Neural progenitor cell (in vitro differentiated cells): ENCODE data around the gene RPTOR. TPM values are rescaled to one million over a fixed set of nuclear protein-coding genes. Genes with fewer than 3 reads are reported as not detected.

ENCODE experiments used
- DNase-seq: peaks from one replicate; pipeline ENCODE4 v3.0.0-alpha.2; 2016; ENCODE audit warnings: low spot score
- H2AFZ ChIP-seq: fragments of 200-600 bp; sonication (generic); replicated peaks from 2 replicates; pipeline ENCODE4 v1.6.1; 2016; ENCODE audit warnings: antibody characterized with exemption
- H3F3A ChIP-seq: fragments of 200-600 bp; sonication (generic); 2 replicates; pipeline ENCODE4 v1.6.1; 2016; ENCODE audit warnings: antibody characterized with exemption, low read depth
- H3K27ac ChIP-seq: fragments of 200-600 bp; sonication (generic); 2 replicates; pipeline ENCODE4 v1.5.1; 2016; ENCODE audit warnings: mild to moderate bottlenecking
- H3K27me3 ChIP-seq: fragments of 200-600 bp; sonication (generic); 2 replicates; pipeline ENCODE4 v1.6.1; 2016; ENCODE audit warnings: mild to moderate bottlenecking, moderate library complexity
- H3K36me3 ChIP-seq: fragments of 200-600 bp; sonication (generic); 2 replicates; pipeline ENCODE4 v1.5.1; 2016
- H3K4me1 ChIP-seq: fragments of 200-600 bp; sonication (generic); 2 replicates; pipeline ENCODE4 v1.6.1; 2016; ENCODE audit warnings: mixed run types
- H3K4me2 ChIP-seq: fragments of 200-600 bp; sonication (generic); 2 replicates; pipeline ENCODE4 v1.6.1; 2016
- H3K4me3 ChIP-seq: fragments of 200-600 bp; sonication (generic); 2 replicates; pipeline ENCODE4 v1.5.1; 2016
- H3K79me2 ChIP-seq: fragments of 200-600 bp; sonication (generic); 2 replicates; pipeline ENCODE4 v1.6.1; 2016; ENCODE audit warnings: low read depth
- H3K9ac ChIP-seq: fragments of 200-600 bp; sonication (generic); 2 replicates; pipeline ENCODE4 v1.6.1; 2016
- H3K9me3 ChIP-seq: fragments of 200-600 bp; sonication (generic); 2 replicates; pipeline ENCODE4 v1.5.1; 2016; ENCODE audit warnings: low read depth
- H4K20me1 ChIP-seq: fragments of 200-600 bp; sonication (generic); 2 replicates; pipeline ENCODE4 v1.6.1; 2016; ENCODE audit warnings: low read depth
- H3K27ac Mint-ChIP-seq: 3 replicates; pipeline ENCODE4 v1.8.0; 2021; ENCODE audit warnings: mixed read lengths
- H3K27me3 Mint-ChIP-seq: 2 replicates; pipeline ENCODE4 v1.8.0; 2022; ENCODE audit warnings: low read depth, mild to moderate bottlenecking, inconsistent platforms, moderate library complexity, mixed read lengths; ENCODE audit not compliant: insufficient read depth
- H3K36me3 Mint-ChIP-seq: 3 replicates; pipeline ENCODE4 v1.8.0; 2021; ENCODE audit warnings: mixed read lengths
- H3K4me1 Mint-ChIP-seq: 3 replicates; pipeline ENCODE4 v1.8.0; 2021; ENCODE audit warnings: mixed read lengths
- H3K4me3 Mint-ChIP-seq: 3 replicates; pipeline ENCODE4 v1.8.0; 2021; ENCODE audit warnings: mild to moderate bottlenecking, moderate library complexity, mixed read lengths
- H3K9me3 Mint-ChIP-seq: 3 replicates; pipeline ENCODE4 v1.8.0; 2020; ENCODE audit warnings: mixed read lengths
- EZH2 ChIP-seq: fragments of 200-600 bp; sonication (generic); IDR thresholded peaks from 2 replicates; pipeline ENCODE4 v1.6.1; 2017; ENCODE audit warnings: antibody characterized with exemption, mild to moderate bottlenecking, moderate library complexity
- EZH2phosphoT487 ChIP-seq: fragments of 200-600 bp; sonication (generic); IDR thresholded peaks from 2 replicates; pipeline ENCODE4 v1.6.1; 2017; ENCODE audit warnings: antibody characterized with exemption
- total RNA-seq: library from RNA; depleted of rRNA; stranded (reverse); fragments of >200 nt; gene quantifications from 2 replicates; pipeline ENCODE4 v1.2.3, GENCODE V29; 2015; ENCODE audit warnings: low replicate concordance
- TF ChIP-seq, protein P1 (sequence below): fragments of 200-600 bp; sonication (generic); IDR thresholded peaks from 2 replicates; pipeline ENCODE4 v1.5.1; 2017; ENCODE audit warnings: antibody characterized with exemption, mild to moderate bottlenecking

RPTOR gene
- total RNA-seq, 1 donor from 2014 or later: 7.4 TPM

DNA sequence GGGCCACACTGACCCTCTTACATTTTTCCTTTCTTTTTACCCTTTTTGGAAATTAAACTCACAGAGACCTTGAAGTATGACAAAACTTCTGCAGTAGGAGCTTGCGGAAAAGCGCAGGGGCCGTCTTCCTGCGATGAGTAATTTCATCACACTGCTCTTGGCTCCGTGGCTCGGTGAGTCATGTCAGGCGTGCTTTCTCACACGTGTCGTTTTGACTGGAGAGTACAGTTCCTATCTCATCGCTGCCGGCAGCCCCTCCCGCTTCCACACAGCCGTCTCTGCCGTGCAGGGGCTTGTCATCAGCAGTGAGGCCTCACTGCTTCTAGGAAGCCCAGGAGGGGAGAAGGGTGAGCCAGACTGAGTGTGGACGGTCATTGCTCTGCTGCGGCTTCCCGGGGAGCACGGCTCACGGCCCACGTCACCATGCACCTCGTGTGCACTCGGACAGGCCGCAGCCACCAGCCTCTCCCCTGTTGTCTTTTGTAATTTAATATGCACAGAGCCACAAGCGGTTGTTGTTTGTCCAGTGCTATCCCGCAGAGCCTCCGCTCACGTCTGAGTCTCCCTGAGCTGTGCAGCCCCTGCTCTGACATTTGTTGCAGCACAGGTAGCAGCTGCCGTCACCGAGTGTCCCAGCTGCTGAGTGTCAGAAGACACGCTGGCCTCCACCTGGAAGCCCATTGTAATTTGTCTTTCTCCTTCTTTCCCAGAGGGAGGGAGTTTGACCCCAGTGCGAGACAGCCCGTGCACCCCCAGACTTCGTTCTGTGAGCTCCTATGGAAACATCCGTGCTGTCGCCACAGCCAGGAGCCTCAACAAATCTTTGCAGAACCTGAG, 347.6 kb downstream of the RPTOR start:
- H3K9me3 ChIP-seq: no peaks in the 10 kb centered on the region
- Mint-ChIP-seq H3K4me1 (peaks cover 28% of the 10 kb centered on the region), H3K27me3 (peaks cover 3% of the 10 kb centered on the region), H3K9me3 (no peaks in the 10 kb centered on the region), H3K36me3 (peaks cover 9% of the 10 kb centered on the region), H3K4me3 (no peak overlapping the region), H3K27ac (peak overlapping the region; percentile 42)
- no peak for DNase-seq
- H4K20me1 ChIP-seq: no peaks in the 10 kb centered on the region
- H3K4me3 ChIP-seq: no peak overlapping the region
- no peak overlapping the region for H3K4me2 ChIP-seq
- no peaks in the 10 kb centered on the region for H3F3A ChIP-seq
- no peak overlapping the region for H3K27ac ChIP-seq
- no peaks in the 10 kb centered on the region for H3K36me3 ChIP-seq
- H3K4me1 ChIP-seq: no peaks in the 10 kb centered on the region
- H3K9ac ChIP-seq: no peak overlapping the region
- TF ChIP-seq EZH2phosphoT487 (no peak), EZH2 (no peak)
- TF ChIP-seq, protein P1, sequence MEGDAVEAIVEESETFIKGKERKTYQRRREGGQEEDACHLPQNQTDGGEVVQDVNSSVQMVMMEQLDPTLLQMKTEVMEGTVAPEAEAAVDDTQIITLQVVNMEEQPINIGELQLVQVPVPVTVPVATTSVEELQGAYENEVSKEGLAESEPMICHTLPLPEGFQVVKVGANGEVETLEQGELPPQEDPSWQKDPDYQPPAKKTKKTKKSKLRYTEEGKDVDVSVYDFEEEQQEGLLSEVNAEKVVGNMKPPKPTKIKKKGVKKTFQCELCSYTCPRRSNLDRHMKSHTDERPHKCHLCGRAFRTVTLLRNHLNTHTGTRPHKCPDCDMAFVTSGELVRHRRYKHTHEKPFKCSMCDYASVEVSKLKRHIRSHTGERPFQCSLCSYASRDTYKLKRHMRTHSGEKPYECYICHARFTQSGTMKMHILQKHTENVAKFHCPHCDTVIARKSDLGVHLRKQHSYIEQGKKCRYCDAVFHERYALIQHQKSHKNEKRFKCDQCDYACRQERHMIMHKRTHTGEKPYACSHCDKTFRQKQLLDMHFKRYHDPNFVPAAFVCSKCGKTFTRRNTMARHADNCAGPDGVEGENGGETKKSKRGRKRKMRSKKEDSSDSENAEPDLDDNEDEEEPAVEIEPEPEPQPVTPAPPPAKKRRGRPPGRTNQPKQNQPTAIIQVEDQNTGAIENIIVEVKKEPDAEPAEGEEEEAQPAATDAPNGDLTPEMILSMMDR: no peak
- H3K79me2 ChIP-seq: no peaks in the 10 kb centered on the region
- no peaks in the 10 kb centered on the region for H3K27me3 ChIP-seq
- H2AFZ ChIP-seq: no peak overlapping the region

DNA sequence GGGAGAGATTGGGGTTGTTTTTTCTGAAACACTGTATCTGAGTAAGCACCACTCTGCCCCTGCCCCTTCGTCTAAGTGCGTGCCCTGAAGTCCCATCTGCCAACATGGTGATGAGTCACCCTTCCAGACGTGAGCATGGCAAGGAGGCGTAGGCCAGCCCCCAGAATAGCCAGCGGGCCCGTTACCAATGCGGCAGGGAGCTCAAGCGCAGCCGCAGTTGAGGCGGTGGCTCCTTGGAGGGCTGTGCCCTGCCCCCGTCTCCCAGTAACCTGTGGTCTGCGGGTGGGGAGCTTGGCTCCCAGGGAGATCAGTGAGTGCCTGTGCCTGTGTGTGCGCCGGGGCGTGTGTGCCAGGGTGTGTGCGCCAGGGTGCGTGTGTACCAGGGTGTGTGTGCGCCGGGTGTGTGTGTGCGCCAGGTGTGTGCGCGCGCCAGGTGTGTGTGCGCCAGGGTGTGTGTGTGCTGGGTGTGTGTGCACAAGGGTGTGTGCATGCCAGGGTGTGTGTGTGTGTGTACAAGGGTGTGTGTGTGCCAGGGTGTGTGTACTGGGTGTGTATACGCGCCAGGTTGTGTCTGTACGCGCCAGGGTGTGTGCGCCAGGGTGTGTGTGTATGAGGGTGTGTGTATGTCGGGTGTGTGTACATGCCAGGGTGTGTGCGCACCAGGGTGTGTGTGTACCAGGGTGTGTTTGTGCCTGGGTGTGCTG, 348.4 kb downstream of the RPTOR start:
- no peak overlapping the region for H3K4me3 ChIP-seq
- no peak overlapping the region for H3K4me2 ChIP-seq
- no peaks in the 10 kb centered on the region for H3K79me2 ChIP-seq
- no peaks in the 10 kb centered on the region for H4K20me1 ChIP-seq
- TF ChIP-seq, protein P1: no peak
- TF ChIP-seq EZH2phosphoT487 (no peak), EZH2 (no peak)
- Mint-ChIP-seq H3K27ac (no peak overlapping the region), H3K4me1 (peaks cover 28% of the 10 kb centered on the region), H3K9me3 (no peaks in the 10 kb centered on the region), H3K36me3 (peaks cover 9% of the 10 kb centered on the region), H3K27me3 (peaks cover 3% of the 10 kb centered on the region), H3K4me3 (no peak overlapping the region)
- no peak overlapping the region for H2AFZ ChIP-seq
- H3K36me3 ChIP-seq: no peaks in the 10 kb centered on the region
- no peaks in the 10 kb centered on the region for H3K4me1 ChIP-seq
- H3K9me3 ChIP-seq: no peaks in the 10 kb centered on the region
- DNase-seq: no peak
- no peaks in the 10 kb centered on the region for H3K27me3 ChIP-seq
- H3K27ac ChIP-seq: no peak overlapping the region
- no peak overlapping the region for H3K9ac ChIP-seq
- no peaks in the 10 kb centered on the region for H3F3A ChIP-seq

DNA sequence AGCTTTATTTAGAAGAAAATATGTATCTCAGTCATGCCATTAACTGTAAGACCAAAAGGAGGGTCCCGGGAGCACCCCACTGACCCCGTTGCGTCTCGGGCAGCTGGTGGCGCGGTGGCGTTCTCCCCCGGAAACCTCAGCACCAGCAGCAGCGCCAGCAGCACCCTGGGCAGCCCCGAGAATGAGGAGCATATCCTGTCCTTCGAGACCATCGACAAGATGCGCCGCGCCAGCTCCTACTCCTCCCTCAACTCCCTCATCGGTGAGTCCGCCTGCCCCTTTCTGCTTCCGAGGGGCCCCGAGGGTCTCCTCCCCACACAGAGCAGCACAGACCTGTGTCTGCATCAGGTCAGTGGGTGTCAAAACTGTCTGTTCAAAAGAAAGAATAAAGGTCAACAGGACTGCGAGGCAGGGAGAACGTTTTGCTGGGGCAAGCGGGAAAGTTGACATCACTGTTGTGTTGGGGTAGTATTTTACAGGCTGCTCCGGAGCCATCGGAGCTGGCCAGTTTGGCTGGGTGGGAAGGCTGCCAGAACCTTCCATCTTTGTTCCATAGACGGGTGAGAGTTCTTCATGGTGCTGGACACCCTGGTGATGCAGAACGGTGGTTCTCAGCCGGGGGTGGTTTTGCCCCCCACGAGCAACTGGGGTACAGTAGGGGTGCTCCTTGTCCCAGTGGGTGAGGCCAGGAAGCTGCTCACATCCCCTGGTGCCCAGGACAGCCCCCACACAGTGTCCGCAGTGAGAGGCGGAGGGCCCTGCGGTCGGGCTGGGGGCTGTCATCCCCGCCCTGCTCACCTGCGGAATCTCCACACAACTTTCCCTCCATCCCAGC, 349.2 kb downstream of the RPTOR start:
- H3K27ac ChIP-seq: no peak overlapping the region
- Mint-ChIP-seq H3K9me3 (no peaks in the 10 kb centered on the region), H3K27me3 (peaks cover 3% of the 10 kb centered on the region), H3K36me3 (peaks cover 9% of the 10 kb centered on the region), H3K27ac (no peak overlapping the region), H3K4me3 (no peak overlapping the region), H3K4me1 (peaks cover 31% of the 10 kb centered on the region)
- H3K9me3 ChIP-seq: no peaks in the 10 kb centered on the region
- no peaks in the 10 kb centered on the region for H3K27me3 ChIP-seq
- peaks cover 2% of the 10 kb centered on the region for H3F3A ChIP-seq
- no peak overlapping the region for H3K4me2 ChIP-seq
- no peaks in the 10 kb centered on the region for H3K36me3 ChIP-seq
- no peak overlapping the region for H3K9ac ChIP-seq
- no peaks in the 10 kb centered on the region for H3K4me1 ChIP-seq
- no peaks in the 10 kb centered on the region for H3K79me2 ChIP-seq
- peaks cover 2% of the 10 kb centered on the region for H4K20me1 ChIP-seq
- no peak overlapping the region for H2AFZ ChIP-seq
- H3K4me3 ChIP-seq: no peak overlapping the region
- TF ChIP-seq EZH2phosphoT487 (no peak), EZH2 (no peak)
- TF ChIP-seq, protein P1: no peak
- no peak for DNase-seq
